Fibroblast of villous mesenchyme (primary cell): ENCODE measurements around the gene CLCC1. TPM values are rescaled to one million over a fixed set of nuclear protein-coding genes. Genes with fewer than 3 reads are reported as not detected.
"Not testable (repeated sequence)": the region's sequence is repeated elsewhere in the genome, so short reads cannot be mapped to it uniquely, and the experiment has no call there.

ENCODE experiments used
- DNase-seq: peaks from one replicate; pipeline ENCODE4 v3.0.0-alpha.2; 2010; ENCODE audit warnings: low read depth
- H3K4me3 ChIP-seq: 2 replicates; pipeline ENCODE4 v1.5.1; 2011; ENCODE audit warnings: low read depth, mild to moderate bottlenecking, low read length
- total RNA-seq: library from RNA; depleted of rRNA; stranded (reverse); fragments of >200 nt; gene quantifications from 2 replicates; pipeline ENCODE4 v1.2.3, GENCODE V29; 2012
- TF ChIP-seq, protein P1 (sequence below): IDR thresholded peaks from 2 replicates; pipeline ENCODE4 v1.5.1; 2012; ENCODE audit warnings: low read depth, mild to moderate bottlenecking, low read length; ENCODE audit not compliant: insufficient read depth

The CLCC1 gene
- total RNA-seq, 1 donor, result 41.9 TPM

DNA sequence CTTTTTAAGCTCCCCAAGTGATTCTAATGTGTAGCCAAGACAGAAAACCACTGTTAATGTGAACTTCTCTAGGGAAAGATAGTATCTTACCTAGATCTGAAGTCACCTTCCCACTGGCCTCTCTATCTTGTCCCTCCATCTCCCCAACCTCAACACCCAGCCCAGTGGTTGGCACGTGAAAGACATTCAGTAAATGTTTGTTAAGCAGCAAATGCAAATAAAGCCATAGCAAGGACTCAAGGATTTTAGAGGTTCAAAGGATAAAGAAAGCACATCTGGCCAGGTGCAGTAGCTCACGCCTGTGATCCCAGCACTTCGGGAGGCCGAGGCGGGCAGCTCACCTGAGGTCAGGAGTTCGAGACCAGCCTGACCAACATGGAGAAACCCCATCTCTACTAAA, 9.8 kb downstream of the CLCC1 start:
- TF ChIP-seq, protein P1, sequence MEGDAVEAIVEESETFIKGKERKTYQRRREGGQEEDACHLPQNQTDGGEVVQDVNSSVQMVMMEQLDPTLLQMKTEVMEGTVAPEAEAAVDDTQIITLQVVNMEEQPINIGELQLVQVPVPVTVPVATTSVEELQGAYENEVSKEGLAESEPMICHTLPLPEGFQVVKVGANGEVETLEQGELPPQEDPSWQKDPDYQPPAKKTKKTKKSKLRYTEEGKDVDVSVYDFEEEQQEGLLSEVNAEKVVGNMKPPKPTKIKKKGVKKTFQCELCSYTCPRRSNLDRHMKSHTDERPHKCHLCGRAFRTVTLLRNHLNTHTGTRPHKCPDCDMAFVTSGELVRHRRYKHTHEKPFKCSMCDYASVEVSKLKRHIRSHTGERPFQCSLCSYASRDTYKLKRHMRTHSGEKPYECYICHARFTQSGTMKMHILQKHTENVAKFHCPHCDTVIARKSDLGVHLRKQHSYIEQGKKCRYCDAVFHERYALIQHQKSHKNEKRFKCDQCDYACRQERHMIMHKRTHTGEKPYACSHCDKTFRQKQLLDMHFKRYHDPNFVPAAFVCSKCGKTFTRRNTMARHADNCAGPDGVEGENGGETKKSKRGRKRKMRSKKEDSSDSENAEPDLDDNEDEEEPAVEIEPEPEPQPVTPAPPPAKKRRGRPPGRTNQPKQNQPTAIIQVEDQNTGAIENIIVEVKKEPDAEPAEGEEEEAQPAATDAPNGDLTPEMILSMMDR, result no peak
- no peak overlapping the region for H3K4me3 ChIP-seq
- DNase-seq, result no peak

- no peak for DNase-seq
- no peak overlapping the region for H3K4me3 ChIP-seq
- TF ChIP-seq, protein P1, result no peak
These were observed 12.0 kb downstream of the CLCC1 start for GRCh38 chr1:108951242-108951641.

DNA sequence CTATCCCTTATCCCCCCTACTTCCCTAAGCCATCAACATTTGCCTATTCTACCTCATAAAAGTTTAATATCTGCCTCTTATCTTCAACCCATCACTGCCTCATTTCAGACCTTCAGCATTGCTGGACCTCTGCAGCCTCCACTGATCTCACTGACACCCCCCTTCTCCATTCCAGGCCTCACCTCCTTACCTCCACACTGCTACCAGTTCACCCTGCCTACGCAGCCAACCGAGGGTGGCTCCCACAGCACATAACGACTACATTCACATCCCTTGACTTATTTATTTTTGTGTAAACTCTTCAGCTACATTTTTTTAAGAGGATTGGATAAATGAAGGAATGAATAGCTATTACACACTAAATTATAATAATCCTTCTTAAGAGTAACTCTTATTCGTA, 14.2 kb downstream of the CLCC1 start:
- DNase-seq, result no peak
- TF ChIP-seq, protein P1, result no peak
- no peak overlapping the region for H3K4me3 ChIP-seq

- TF ChIP-seq, protein P1, result no peak
- peak overlapping the region; percentile 17 for H3K4me3 ChIP-seq
- peak; percentile 6 for DNase-seq
These were observed 15.3 kb downstream of the CLCC1 start for GRCh38 chr1:108947871-108948525.

GRCh38 chr1:108936170-108936569, 27.1 kb downstream of the CLCC1 start:
- TF ChIP-seq, protein P1, result no peak

DNA sequence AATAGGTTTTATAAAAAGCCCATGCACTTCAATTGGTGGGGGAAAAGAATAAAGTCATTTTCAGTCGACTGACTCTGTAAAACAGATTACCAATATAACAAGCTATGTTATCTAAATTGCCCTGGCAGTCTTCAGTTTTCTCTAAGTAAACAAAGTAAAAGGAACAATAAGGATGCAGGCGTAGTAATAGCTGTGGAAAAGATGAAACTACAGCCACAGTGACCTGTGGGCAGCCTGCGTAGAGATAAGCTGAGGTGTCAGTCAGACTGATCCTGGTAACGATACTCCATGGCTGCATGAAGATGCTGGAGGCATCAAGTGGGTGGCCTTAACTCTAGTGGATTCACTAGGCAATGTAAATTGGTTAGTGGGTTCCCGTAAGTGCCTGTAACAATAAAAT, 29.3 kb downstream of the CLCC1 start:
- no peak for DNase-seq
- H3K4me3 ChIP-seq, result no peak overlapping the region
- TF ChIP-seq, protein P1, result no peak

More at GRCh38 chr1:108936170-108936569, 27.1 kb downstream of the CLCC1 start:
- no peak overlapping the region for H3K4me3 ChIP-seq
- no peak for DNase-seq

- not testable (repeated sequence) for H3K4me3 ChIP-seq, DNase-seq
These were observed 35.7 kb downstream of the CLCC1 start for GRCh38 chr1:108927565-108927964.
